H1 (cell line): Measurements from ENCODE around the gene SMIM10. TPM values are rescaled to one million over a fixed set of nuclear protein-coding genes. Genes with fewer than 3 reads are reported as not detected.

ENCODE experiments used
- CTCF ChIA-PET: fragments of 300-600 bp; sonication (Branson Sonifier 250); formaldehyde crosslinking; loops from one replicate; lab custom pipeline; 2021; ENCODE audit not compliant: partially characterized antibody; lab: Charles Lee
- POLR2A ChIA-PET: fragments of 300-600 bp; sonication (Branson Sonifier 250); formaldehyde crosslinking; loops from one replicate; lab custom pipeline; 2021; ENCODE audit warnings: inconsistent platforms; ENCODE audit not compliant: partially characterized antibody; lab: Charles Lee
- DNase-seq, 2 experiments: peaks; one replicate each; pipeline versions ENCODE4 v3.0.0 to v3.0.0-alpha.2; 2010 to 2022; ENCODE audit warnings: low spot score in 2 of 2, low read depth in 1 of 2, mixed read lengths in 1 of 2
- FAIRE-seq: peaks from 2 replicates; lab custom pipeline; 2011; peaks lifted over from hg19 to GRCh38; lab: Jason Lieb, UNC
- H2AFZ ChIP-seq: 2 replicates; pipeline ENCODE4 v1.8.1; 2012; ENCODE audit warnings: low read length, inconsistent platforms
- H2AK5ac ChIP-seq: 2 replicates; pipeline ENCODE4 v1.6.1; 2013; ENCODE audit warnings: low read depth, low read length
- H2BK120ac ChIP-seq: replicated peaks from 2 replicates; pipeline ENCODE3; 2013; ENCODE audit warnings: low read depth, low read length, inconsistent platforms
- H2BK12ac ChIP-seq: 2 replicates; pipeline ENCODE4 v1.6.1; 2013; ENCODE audit warnings: low read depth, low read length
- H2BK15ac ChIP-seq: 2 replicates; pipeline ENCODE4 v1.6.1; 2013; ENCODE audit warnings: low read length
- H2BK20ac ChIP-seq: 2 replicates; pipeline ENCODE4 v1.6.1; 2013; ENCODE audit warnings: low read length
- H2BK5ac ChIP-seq: 2 replicates; pipeline ENCODE4 v1.6.1; 2013; ENCODE audit warnings: low read depth, low read length
- H3K14ac ChIP-seq: 2 replicates; pipeline ENCODE4 v1.6.1; 2013; ENCODE audit warnings: inconsistent platforms; ENCODE audit not compliant: insufficient read length
- H3K18ac ChIP-seq: 2 replicates; pipeline ENCODE4 v1.6.1; 2013; ENCODE audit warnings: low read length; ENCODE audit errors: extremely low read depth
- H3K23ac ChIP-seq: 2 replicates; pipeline ENCODE4 v1.6.1; 2013; ENCODE audit warnings: inconsistent platforms; ENCODE audit not compliant: insufficient read length
- H3K23me2 ChIP-seq: 2 replicates; pipeline ENCODE4 v1.6.1; 2013; ENCODE audit warnings: low read depth, low read length
- H3K27ac ChIP-seq: 2 replicates; pipeline ENCODE4 v1.6.1; 2011; ENCODE audit warnings: low read depth, low read length, inconsistent platforms
- H3K27me3 ChIP-seq, 4 experiments: replicated peaks in 1 of 4; 1 replicate in 1 of 4; 2 replicates in 3 of 4; pipeline versions ENCODE4 v1.6.1 to v1.8.1; 2011 to 2013; ENCODE audit warnings: low read length in 3 of 4, mild to moderate bottlenecking in 3 of 4, inconsistent platforms in 2 of 4, mixed read lengths in 2 of 4, moderate library complexity in 1 of 4; ENCODE audit not compliant: control insufficient read depth in 3 of 4, insufficient read depth in 3 of 4; ENCODE audit errors: extremely low read depth in 1 of 4
- H3K36me3 ChIP-seq, 4 experiments: 2 replicates each; pipeline versions ENCODE4 v1.6.1 to v1.8.1; 2011 to 2013; ENCODE audit warnings: mild to moderate bottlenecking in 4 of 4, low read length in 3 of 4, moderate library complexity in 2 of 4, control low read depth in 1 of 4, inconsistent platforms in 1 of 4; ENCODE audit not compliant: insufficient read depth in 4 of 4, control insufficient read depth in 2 of 4
- H3K4ac ChIP-seq: replicated peaks from 2 replicates; pipeline ENCODE3; 2013; ENCODE audit warnings: low read length, low read depth, mixed read lengths, inconsistent platforms; ENCODE audit not compliant: insufficient read length
- H3K4me1 ChIP-seq, 4 experiments: replicated peaks in 1 of 4; 1 replicate in 1 of 4; 2 replicates in 3 of 4; pipeline versions ENCODE4 v1.6.1 to v1.8.1; 2011 to 2013; ENCODE audit warnings: low read length in 3 of 4, inconsistent platforms in 2 of 4, mixed read lengths in 1 of 4; ENCODE audit not compliant: insufficient read depth in 4 of 4, control insufficient read depth in 3 of 4
- H3K4me2 ChIP-seq, 2 experiments: 2 replicates each; pipeline versions ENCODE4 v1.6.1 to v1.8.1; 2011 to 2013; ENCODE audit warnings: low read depth in 2 of 2, low read length in 2 of 2, control low read depth in 1 of 2, inconsistent platforms in 1 of 2, mild to moderate bottlenecking in 1 of 2; ENCODE audit not compliant: insufficient read depth in 1 of 2
- H3K4me3 ChIP-seq, 4 experiments: fragments of 200-600, 300-600 bp in 1 of 4; sonication (generic), shearing (Covaris generic), sonication (Bioruptor Twin) in 1 of 4; 2 replicates each; pipeline versions ENCODE4 v1.5.1 to v1.8.1; 2011 to 2016; ENCODE audit warnings: low read length in 4 of 4, low read depth in 3 of 4, control low read depth in 2 of 4, inconsistent platforms in 2 of 4, mild to moderate bottlenecking in 2 of 4, mixed read lengths in 1 of 4, moderate library complexity in 1 of 4; ENCODE audit not compliant: insufficient read depth in 2 of 4; ENCODE audit errors: extremely low read depth in 1 of 4
- H3K56ac ChIP-seq: replicated peaks from 2 replicates; pipeline ENCODE3; 2013; ENCODE audit warnings: low read depth, mild to moderate bottlenecking, mixed read lengths, low read length, inconsistent platforms; ENCODE audit not compliant: insufficient read length
- H3K79me1 ChIP-seq: 2 replicates; pipeline ENCODE4 v1.6.1; 2013; ENCODE audit warnings: low read depth, low read length, control low read depth
- H3K79me2 ChIP-seq, 2 experiments: 2 replicates each; pipeline versions ENCODE4 v1.6.1 to v1.8.1; 2012 to 2013; ENCODE audit warnings: low read length in 2 of 2, mild to moderate bottlenecking in 2 of 2, inconsistent platforms in 1 of 2; ENCODE audit not compliant: insufficient read depth in 2 of 2, control insufficient read depth in 1 of 2
- H3K9ac ChIP-seq, 4 experiments: replicated peaks in 1 of 4; 1 replicate in 1 of 4; 2 replicates in 3 of 4; pipeline versions ENCODE4 v1.6.1 to v1.8.1; 2011 to 2013; ENCODE audit warnings: low read depth in 3 of 4, low read length in 3 of 4, control low read depth in 2 of 4, mild to moderate bottlenecking in 2 of 4, moderate library complexity in 2 of 4, inconsistent platforms in 1 of 4; ENCODE audit errors: extremely low read depth in 1 of 4
- H3K9me3 ChIP-seq, 2 experiments: 2 replicates each; pipeline versions ENCODE4 v1.6.1 to v1.8.1; 2012 to 2013; ENCODE audit warnings: mild to moderate bottlenecking in 2 of 2, moderate library complexity in 2 of 2, control low read depth in 1 of 2, inconsistent platforms in 1 of 2, low read depth in 1 of 2, low read length in 1 of 2, mixed read lengths in 1 of 2; ENCODE audit not compliant: insufficient read depth in 2 of 2
- H4K20me1 ChIP-seq, 2 experiments: replicated peaks in 1 of 2; 2 replicates each; pipeline versions ENCODE3 to v1.8.1; 2011 to 2013; ENCODE audit warnings: inconsistent platforms in 2 of 2, low read length in 2 of 2, mild to moderate bottlenecking in 1 of 2; ENCODE audit not compliant: insufficient read depth in 2 of 2, control insufficient read depth in 1 of 2
- H4K5ac ChIP-seq: 2 replicates; pipeline ENCODE4 v1.6.1; 2013; ENCODE audit warnings: low read length, low read depth, mixed read lengths, inconsistent platforms; ENCODE audit not compliant: insufficient read length
- H4K8ac ChIP-seq: 2 replicates; pipeline ENCODE4 v1.8.0; 2013; ENCODE audit warnings: mild to moderate bottlenecking, moderate library complexity, low read length, inconsistent platforms; ENCODE audit not compliant: insufficient read depth; ENCODE audit errors: extremely low read depth
- H4K91ac ChIP-seq: replicated peaks from 2 replicates; pipeline ENCODE3; 2013; ENCODE audit warnings: low read length, mixed read lengths, inconsistent platforms; ENCODE audit not compliant: insufficient read length
- CHD2 ChIP-seq: IDR thresholded peaks from 2 replicates; pipeline ENCODE4 v1.6.1; 2012; ENCODE audit warnings: low read length, improper control_type of control experiment
- RBBP5 ChIP-seq: IDR thresholded peaks from 2 replicates; pipeline ENCODE4 v1.7.1; 2012; ENCODE audit warnings: low read depth, mild to moderate bottlenecking, inconsistent platforms, low read length, moderate library complexity, borderline replicate concordance
- RNF2 ChIP-seq: fragments of 200-900, 300-1000 bp; sonication (generic); IDR thresholded peaks from 2 replicates; pipeline ENCODE4 v1.7.1; 2016; ENCODE audit warnings: borderline replicate concordance, low read depth, mild to moderate bottlenecking, antibody characterized with exemption, low read length; ENCODE audit not compliant: poor library complexity, severe bottlenecking; ENCODE audit errors: missing control alignments
- SAP30 ChIP-seq: fragments of 300-600 bp; sonication (generic); IDR thresholded peaks from 2 replicates; pipeline ENCODE4 v1.7.1; 2012; ENCODE audit warnings: low read length, moderate library complexity, mild to moderate bottlenecking, inconsistent platforms; ENCODE audit not compliant: insufficient read depth, insufficient replicate concordance
- SUZ12 ChIP-seq: fragments of 200-600 bp; sonication (generic); IDR thresholded peaks from 2 replicates; pipeline ENCODE4 v1.6.1; 2012; ENCODE audit warnings: mild to moderate bottlenecking, inconsistent platforms, low read length, moderate library complexity, mixed read lengths
- WGBS, 2 experiments: shearing (Covaris generic) in 1 of 2; methylation state at CpG; one replicate each; pipeline versions ENCODE4 v1.1.6 to v1.1.7; 2013 to 2015; ENCODE audit warnings: low lambda C conversion rate in 2 of 2, mixed read lengths in 2 of 2, inconsistent platforms in 1 of 2, low coverage in 1 of 2, missing lambda C conversion rate in 1 of 2; ENCODE audit not compliant: insufficient replicate concordance in 2 of 2, insufficient coverage in 1 of 2, insufficient read length in 1 of 2; ENCODE audit errors: extremely low coverage in 1 of 2, missing lambda C conversion rate in 1 of 2; 5-methylcytosine and 5-hydroxymethylcytosine counted together
- polyA plus RNA-seq, 7 experiments: library from polyadenylated mRNA; depleted of rRNA in 3 of 7; stranded (reverse) in 5 of 7; unstranded in 2 of 7; fragments of >200 nt in 5 of 7; fragments of 200-250 nt in 2 of 7; gene quantifications; 1 replicate in 5 of 7; 2 replicates in 1 of 7; 4 replicates in 1 of 7; pipeline versions ENCODE4 v1.2.1 to v1.2.3, GENCODE V29; 2011 to 2013; ENCODE audit warnings: missing spikeins in 2 of 7, mixed read lengths in 2 of 7
- total RNA-seq: library from RNA; stranded (reverse); fragmentation: NEBNext Ultra II Directional; extraction: Animal tissue kit (Norgen Biotek cat#: 25700); gene quantifications from 2 replicates; pipeline ENCODE4 v1.2.1, GENCODE V29; 2021

Gene SMIM10
- total and polyA plus RNA-seq, 2 of the 8 experiments (the other 6 are each of a cell fraction or from before 2014, with no cell fraction given): 2.3 to 2.8 TPM

GRCh38 chrX:134971926-134972325 is 18.9 kb upstream of the SMIM10 start:
- Histone ChIP-seq H3K9ac (no peak overlapping the region), H3K4me1 (no peaks in the 10 kb centered on the region), H2BK5ac (no peak overlapping the region), H4K91ac (no peak overlapping the region), H3K4ac (no peak overlapping the region), H3K14ac (no peak overlapping the region), H4K5ac (no peak overlapping the region), H3K79me1 (no peaks in the 10 kb centered on the region), H3K27me3 (no peaks in the 10 kb centered on the region), H2BK12ac (no peak overlapping the region), H2BK20ac (no peak overlapping the region), H3K23me2 (no peaks in the 10 kb centered on the region), H3K4me2 (no peak overlapping the region), H3K56ac (no peak overlapping the region), H4K20me1 (no peaks in the 10 kb centered on the region), H3K18ac (no peak overlapping the region), H3K79me2 (no peaks in the 10 kb centered on the region), H2BK120ac (no peak overlapping the region), H3K36me3 (no peaks in the 10 kb centered on the region), H2AFZ (no peak overlapping the region), H3K9me3 (no peaks in the 10 kb centered on the region), H3K27ac (no peak overlapping the region), H2AK5ac (no peak overlapping the region), H3K4me3 (no peak overlapping the region), H3K23ac (no peak overlapping the region), H2BK15ac (no peak overlapping the region), H4K8ac (no peak overlapping the region)
- 86% methylated on average over 3 of the region's 3 CpGs; no CpG with 5 or more reads in 1 of the 2 experiments for WGBS, 2 experiments
- TF ChIP-seq SAP30 (no peak), CHD2 (no peak), SUZ12 (no peak), RNF2 (no peak), RBBP5 (no peak)
- no peak for DNase-seq
- ChIA-PET CTCF (no interaction called here), POLR2A (no interaction called here)
- FAIRE-seq: no peak
